Activated gamma-delta T cell treated with Interleukin-2 at 50 U/mL for 16 hours (primary cell): Measurements from ENCODE around the gene AGAP9.
"Not testable (repeated sequence)": the region's sequence is repeated elsewhere in the genome, so short reads cannot be mapped to it uniquely, and the experiment has no call there.

Source experiments
- DNase-seq: peaks from one replicate; pipeline ENCODE4 v3.0.0-alpha.2; 2020

The AGAP9 gene

DNA sequence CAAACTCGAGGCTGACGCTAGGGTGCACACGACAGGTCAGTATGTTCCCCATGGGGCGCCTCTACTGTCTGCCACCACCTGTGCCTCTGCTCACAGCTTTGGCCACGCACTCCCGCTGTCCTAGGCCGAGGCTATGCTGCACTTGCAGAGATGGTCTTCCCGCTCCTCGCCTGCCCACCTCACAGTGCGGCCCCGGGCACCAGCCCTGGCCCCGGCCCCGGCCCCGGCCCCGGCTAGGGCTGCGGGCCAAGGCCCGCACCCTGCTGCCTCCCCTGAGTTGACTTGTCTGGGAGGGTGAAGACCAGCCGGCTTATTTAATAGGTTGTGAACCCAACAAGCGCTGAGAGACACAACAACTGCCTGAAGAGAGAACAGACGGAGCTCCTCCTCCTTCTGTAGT, at the start of gene AGAP9:
Gene AGAP9, minus strand, starts transcription at position 164 of the 400 bp plus-strand sequence. Its CDS starts 112 bp downstream, at position 52.
- not testable (repeated sequence) for DNase-seq

DNA sequence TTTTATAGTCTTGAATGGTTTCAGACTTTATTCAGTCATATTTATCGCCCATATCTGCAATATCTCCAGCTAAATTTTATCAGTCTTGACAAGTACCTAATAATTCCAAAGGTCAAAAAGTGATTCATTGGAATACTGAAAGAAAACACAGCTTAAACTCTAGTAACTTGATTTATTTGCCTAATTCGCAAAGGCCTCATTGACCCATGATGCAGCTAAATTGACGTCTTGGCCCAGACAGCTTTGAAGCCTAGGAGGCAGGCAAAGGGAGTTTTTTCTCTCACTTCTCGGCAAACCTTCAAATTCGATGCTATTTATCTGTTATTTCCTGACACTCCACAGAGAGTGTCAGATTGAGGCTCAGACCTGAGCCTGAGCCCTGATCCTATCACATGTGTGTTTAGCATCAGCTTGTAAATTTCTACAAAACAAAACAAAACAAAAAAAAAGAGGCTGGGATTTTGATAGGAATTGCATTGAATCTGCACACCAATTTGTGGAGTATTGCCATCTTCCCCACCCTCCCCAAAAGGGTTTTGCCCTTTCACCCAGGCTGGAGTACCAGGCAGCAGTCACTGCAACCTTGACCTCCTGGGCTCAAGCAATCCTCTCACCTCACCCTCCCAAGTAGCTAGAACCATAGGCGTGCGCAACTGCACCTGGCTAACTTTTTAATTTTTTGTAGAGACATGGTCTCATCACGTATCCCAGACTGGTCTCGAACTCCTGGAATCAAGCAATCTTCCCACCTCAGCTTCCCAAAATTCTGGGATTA, 47.9 kb upstream of the AGAP9 start:
- DNase-seq = not testable (repeated sequence)

DNA sequence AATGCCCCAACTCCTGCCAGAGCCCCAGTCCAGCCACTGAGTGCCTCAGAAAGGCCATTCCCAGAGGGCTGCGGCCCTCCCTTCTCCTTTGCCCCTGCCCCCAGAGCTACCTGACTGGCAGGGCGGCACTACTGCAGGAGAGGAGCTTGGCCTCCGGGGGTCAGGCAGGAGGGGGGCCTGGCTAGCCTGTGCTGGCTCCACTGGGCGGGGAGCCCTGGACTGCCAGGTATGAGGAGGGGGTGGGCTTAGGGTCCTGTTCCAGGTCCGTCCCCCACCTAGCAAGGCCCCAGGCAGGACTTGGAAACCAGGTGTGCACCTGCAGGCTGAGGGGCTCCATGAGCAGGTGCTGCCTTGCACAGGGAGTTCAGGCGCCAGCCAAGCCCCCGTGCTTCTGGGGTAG, 43.3 kb upstream of the AGAP9 start:
- not testable (repeated sequence) for DNase-seq

DNA sequence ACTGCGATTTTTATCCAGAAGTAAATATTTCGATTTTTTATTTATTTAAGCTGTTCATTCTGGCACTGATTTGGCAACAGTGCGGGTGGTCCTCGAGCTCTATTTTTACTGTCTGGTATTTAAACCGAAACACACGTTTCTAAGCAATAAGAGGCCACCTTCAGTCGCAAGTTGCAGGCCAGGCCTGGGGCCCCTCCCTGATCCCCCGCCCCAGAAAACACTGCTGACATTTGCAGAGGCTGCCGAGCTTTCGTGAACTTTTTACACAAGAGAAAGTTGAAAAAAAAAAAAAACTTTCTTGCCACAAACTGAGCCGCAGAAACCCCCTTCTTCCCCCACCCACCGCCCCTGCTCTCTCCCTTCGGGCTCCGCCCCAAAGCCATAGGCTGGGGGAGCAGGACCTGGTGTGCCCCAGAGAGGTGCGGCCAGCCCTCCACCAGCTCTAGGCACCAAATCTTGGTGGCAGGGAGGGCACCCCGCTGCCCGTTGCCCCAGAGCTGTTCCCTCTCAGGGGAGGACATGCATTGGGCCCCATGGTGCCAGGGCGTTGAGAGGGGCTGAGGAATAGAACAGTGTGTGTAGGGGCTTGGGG, 42.8 kb upstream of the AGAP9 start:
- DNase-seq = not testable (repeated sequence)

DNA sequence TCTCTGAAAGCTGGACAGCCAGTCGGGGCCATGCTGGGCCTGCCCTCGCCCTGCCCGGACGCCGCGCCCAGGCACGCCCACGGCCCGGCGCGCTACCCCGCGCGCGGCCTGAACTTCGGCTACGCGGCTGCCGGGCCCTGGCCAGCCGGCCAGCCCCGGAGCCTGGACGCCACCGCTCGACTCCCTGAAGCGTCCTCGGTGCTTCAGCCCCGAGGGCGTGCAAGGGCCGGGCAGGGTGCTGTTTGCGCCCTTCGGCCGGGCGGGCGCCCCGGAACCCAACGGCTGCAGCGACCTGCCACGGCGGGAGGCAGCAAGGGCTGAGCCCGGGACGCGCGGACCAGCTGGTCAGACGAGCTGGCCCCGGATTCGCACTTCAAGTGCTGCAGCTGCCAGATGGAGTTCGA, 42.1 kb upstream of the AGAP9 start:
- not testable (repeated sequence) for DNase-seq

DNA sequence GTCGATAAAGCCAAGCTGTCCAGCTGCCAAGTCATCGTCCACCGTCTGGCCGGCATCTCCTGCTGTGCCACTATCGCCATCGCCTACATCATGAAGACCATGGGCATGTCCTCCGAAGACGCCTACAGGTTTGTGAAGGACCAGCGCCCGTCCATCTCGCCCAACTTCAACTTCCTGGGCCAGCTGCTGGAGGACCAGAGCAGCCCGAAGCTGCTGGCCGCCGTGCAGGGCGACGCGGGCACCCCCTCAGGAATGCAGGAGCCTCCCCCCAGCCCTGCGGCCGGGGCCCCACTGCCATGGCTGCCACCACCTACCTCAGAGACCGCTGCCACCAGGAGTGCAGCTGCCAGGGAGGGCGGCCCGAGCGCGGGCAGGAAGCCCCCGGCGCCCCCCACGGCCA, 41.5 kb upstream of the AGAP9 start:
- not testable (repeated sequence) for DNase-seq

DNA sequence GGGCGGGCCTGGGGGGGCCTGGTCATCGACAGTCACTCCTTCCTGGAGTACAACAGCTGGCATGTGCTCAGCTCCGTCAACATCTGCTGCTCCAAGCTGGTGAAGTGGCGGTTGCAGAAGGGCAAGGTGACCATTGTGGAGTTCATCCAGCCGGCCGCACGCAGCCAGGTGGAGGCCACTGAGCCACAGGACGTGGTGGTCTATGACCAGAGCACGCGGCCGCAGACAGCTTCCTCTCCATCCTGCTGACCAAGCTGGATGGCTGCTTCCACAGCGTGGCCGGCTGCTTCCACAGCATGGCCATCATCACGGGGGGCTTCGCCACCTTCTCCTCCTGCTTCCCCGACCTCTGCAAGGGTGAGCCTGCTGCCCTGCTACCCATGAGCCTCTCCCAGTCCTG, 40.9 kb upstream of the AGAP9 start:
- DNase-seq = not testable (repeated sequence)

DNA sequence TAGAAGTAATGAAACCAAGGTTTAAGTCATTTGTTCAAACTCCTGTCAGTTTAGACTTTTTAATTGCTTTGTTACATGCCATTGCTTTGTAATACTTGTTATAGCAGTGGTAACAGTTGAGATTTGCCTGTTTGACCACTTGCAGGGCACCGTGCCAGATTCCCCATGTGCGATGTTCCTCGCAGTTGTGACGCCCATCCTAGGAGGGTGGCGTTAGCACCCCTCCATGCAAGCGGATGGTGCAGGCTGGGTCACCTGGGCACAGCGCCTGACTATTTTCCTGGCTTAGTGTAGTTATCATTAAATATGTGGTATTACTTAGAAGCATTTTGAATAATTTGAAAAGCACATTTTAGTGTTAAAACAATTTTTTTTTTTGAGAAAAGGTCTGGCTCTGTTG, 37.0 kb upstream of the AGAP9 start:
- DNase-seq = not testable (repeated sequence)

DNA sequence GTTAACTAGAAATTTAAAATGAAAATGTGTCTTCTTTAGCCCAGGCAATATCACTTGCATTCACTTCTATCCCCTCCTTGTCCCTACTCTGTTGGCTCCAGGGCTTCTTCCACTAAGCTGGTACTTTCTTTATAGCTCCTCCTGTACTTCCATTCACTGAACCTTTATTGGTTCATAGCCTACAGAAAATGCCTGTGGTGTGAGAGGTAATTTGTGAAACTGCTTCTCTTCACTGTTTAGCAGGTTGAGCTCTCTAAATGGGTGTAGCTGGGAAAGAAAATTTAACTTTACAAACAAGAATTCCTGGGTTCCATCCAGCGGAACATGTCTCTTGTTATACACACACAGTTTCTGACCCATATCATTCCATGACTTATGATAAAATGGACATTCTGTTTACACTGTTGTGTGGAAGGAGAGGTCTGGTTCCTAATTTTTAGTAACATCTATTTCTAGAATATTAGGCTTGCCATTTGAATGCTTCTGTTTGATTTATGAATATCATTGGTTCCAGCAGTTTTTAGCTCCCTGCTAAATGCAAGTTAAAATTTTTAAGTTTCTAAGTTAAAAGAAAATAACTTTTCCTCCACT, 36.4 kb upstream of the AGAP9 start:
- not testable (repeated sequence) for DNase-seq

DNA sequence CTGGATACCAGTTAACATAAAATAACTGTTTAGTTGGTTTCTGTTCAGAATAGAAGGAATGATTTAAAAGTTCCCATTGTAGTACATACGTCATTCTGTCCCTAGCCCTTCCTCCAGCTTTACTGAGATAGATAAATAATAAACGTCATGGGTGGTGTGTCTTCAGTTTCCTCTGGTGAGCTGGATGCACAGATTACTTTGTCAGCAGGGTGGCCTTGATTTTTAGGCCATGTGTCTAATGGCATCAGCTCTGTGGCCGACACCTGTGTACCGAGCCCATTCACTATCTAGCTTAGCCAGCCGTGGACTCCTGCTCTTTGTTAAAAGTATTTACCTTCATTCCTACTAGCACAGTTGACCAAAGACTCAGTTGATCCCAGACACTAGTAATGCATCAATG, 34.7 kb upstream of the AGAP9 start:
- DNase-seq = not testable (repeated sequence)

DNA sequence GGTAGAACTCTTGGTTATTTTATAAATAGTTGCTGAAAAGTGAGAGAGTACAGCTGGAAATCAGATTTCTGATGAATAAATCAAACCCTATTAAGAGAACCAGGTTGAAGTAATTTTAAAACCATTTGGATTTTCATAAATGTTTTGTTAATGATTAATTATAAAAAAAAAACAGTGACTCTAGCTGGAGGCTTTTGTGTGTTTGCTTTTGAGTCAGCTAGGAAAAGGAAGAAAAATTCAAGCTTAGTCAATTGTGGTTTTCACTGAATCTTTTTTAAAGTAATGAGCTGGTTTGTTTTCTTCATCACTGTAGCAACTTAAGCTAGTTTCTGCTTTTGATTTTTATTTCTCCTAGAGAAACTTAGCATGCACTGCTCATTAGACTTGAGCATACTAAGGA, 34.2 kb upstream of the AGAP9 start:
- not testable (repeated sequence) for DNase-seq

DNA sequence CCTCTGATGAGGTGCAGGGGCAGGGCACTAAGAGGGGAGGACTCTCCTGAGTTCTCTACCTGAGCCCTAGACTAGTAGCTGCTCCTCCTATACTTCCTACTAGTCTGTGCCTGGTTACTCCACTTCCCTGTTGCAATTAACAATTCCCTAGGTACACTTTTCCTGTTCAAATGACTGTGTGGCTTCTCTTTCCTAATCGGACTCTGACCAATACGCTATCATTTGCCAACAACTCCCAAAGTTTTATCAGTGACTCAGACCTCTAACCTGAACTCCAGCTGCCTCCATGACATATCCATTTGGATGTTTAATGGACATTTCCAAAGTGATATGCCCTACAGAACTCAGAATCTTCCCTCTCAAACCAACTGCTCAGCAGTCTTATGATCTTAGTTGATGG, 31.9 kb upstream of the AGAP9 start:
- DNase-seq = not testable (repeated sequence)

DNA sequence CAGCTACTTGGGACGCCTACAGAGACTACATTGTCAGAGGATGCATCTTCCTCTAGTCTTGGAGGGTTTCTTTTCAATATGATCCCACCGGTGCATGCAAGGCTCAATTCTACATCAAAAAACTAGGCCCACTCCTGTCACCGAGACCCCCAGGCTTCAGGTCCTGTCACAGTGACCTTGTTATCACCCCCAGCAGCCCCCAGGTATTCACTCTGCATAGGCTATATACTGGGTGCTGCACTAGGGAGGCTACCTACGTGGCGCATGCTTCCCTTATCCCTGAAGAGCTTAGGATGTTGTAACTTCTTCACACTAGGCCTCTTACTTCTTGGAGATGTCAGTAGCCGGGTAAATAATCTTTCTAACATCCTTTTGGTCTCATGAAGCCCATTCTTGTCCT, 31.1 kb upstream of the AGAP9 start:
- DNase-seq = not testable (repeated sequence)

DNA sequence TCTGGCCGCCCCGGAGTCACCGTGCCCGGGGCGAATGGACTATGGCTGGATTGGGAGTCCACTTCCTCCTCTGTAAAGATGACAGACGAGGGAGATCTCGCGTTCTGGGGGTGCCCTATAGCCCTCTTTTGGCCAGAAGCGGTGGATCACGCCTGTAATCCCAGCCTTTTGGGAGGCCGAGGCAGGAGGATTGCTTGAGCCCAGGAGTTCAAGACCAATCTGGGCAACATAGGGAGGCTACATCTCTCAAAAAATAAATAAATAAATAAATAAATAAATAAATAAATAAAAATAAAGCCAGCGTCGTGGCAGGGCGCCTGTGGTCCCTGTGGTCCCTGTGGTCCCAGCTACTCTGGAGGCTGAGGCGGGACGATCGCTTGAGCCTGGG, 30.4 kb upstream of the AGAP9 start:
- DNase-seq = not testable (repeated sequence)

DNA sequence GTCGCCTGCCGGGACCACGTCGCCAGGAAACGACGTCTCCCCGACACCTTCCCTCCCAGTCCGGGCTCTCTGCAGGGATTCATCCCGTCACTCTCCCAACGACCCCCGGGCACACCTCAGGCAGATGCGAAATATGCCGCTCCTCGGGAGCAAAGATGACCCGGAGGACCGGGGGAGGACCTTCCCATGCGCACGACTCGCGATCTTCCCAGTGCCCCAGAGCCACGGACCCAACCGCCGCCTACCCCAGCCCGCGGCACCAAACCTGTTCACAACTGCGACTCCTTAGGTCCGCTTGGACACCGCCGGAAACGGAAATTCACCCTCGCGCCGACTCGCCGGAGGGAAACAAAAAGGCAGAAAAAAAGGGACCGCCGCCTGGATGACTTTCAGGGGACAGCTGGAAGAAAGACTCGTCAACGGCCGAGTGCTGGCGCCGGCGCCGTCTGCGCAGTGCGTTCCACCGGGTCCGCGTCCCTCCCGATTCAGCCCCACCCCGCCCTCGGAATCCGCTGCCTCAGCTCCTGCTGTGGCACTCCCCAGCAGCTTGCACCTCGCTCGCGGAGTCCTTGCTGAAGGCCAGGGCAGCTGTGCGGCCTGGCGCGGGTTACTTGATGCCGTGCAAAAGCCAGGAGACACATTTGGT, 29.9 kb upstream of the AGAP9 start:
- DNase-seq = peak; percentile 71

DNA sequence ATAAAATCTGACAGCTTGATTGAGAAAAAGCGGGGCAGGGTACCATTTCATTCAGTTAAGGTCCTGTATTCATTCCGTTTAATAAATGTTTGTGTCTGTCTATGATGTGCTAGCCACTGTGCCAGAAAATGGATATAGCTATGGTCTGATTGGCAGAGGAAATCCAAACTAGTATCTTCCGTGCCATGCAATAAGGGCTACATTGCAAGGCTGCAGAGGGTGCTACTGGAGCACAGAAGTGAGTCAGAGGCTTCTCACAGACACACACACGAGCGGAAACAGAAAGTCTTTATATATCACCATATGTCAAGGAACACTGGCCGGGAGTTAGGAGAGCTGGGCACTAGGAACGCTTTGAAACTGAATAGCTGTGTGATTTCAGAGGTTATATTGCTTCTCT, 29.3 kb upstream of the AGAP9 start:
- peak; percentile 33 for DNase-seq

DNA sequence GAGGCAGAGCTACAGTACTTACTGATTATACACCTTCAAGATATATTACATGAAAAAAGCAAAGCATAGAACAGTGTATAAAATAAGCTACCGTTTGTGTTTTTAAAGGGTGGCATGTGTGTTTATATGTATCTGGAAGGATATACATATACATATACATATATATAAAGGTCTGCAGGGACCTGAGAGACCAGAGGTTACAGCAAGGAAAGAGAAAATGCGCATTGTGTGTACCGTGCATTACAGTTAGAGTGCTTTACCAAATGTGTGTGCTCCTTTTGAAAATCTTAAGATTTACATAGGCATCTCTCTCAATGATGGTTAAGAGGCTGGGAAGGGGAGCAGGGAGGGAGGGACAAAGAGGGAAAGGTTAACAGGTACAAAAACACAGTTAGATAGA, 23.8 kb upstream of the AGAP9 start:
- DNase-seq = not testable (repeated sequence)

DNA sequence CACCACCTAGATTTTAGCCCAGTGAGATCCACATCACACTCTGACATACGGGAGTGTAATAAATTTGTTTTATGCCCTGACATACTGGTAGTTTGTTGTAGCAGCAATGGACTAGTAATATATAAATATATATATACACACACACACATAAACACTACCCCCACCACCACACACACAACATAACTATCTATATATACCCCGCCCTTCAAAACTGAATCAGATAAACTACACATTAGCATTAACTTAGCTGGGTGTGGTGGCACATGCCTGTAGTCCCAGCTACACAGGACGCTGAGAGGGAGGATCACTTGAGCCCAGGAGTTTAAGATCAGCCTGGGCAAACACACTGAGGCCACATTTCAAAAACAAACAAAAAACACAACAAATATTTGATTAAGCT, 13.0 kb upstream of the AGAP9 start:
- not testable (repeated sequence) for DNase-seq

DNA sequence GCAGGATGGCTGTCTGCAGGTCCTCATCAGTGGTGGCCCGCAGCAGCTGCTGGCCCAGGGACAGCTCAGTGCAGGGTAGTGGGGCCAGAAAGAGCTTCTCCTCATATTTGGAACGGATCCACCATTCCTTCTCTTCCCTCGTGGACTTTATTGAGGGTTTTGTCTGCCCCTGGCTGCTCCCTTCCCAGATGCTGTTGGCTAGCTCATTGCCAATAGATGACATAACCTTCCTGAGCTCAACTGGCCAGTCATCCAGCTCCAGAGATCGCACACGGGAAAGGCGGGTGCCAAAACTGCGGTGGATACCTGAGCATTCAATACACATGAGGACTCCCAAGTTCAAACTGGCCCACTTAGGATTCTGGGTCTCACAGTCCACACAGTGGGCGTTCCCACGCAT, 21.1 kb downstream of the AGAP9 start:
- DNase-seq = not testable (repeated sequence)

DNA sequence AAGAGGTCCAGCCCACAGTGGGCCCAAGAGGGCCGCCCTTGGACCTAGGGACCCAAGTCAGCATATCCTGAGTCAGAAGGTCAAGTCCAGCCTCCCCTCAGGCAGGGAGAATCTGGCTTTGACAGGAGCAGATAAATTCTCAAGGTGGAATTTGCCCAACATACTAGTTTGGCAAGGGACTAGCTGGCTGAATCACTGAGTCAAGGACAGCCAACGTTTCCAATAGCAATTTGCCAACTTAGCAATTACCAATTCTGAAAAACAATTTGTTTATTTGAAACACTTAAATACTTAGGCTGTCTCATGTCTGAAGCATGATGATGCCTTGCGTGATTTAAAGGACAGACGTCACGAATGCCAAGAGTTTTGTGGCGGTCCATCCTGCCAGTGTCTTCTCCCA, 29.2 kb downstream of the AGAP9 start:
- not testable (repeated sequence) for DNase-seq

DNA sequence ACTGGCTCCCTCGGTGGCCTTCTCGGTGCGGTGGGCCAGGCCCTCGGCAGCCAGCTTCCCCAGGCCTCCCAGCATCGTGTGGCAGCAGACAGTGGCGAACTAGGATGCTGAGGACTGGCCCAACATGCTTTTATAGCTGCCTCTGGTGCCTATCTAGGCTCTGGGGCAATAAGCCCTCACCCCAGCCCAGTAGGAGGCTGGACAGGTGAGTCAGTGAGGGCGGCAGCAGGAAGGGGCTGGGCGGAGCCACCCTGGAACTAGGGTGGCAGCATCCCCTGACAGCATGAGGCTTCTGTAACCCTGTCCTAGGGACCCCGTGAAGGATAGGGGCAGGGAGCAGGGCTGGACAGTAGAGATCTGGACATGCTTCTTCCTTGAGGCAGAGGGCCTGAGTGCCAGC, 31.8 kb downstream of the AGAP9 start, which contains the start of gene FAM25G:
Gene FAM25G, minus strand, starts transcription at position 101 of the 400 bp plus-strand sequence. Its CDS starts 26 bp downstream, at position 75.
- not testable (repeated sequence) for DNase-seq

DNA sequence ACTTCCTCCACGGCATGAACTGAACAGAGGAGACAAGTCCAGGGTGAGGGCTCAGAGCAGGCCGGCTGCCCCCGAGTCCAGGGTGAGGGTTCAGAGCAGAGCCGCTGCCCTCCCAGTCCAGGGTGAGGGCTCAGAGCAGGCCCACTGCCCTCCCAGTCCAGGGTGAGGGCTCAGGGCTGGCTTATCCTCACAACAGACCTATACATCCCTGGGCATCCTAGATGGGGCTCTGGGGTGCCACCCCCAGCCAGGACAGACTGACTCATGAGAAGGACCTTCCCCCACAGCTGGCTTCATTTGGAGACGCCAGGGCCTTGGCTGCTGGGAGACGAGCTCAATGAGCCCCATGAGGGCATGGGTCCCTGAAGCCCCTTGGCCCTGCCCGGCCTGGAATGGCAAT, 33.8 kb downstream of the AGAP9 start:
- not testable (repeated sequence) for DNase-seq

DNA sequence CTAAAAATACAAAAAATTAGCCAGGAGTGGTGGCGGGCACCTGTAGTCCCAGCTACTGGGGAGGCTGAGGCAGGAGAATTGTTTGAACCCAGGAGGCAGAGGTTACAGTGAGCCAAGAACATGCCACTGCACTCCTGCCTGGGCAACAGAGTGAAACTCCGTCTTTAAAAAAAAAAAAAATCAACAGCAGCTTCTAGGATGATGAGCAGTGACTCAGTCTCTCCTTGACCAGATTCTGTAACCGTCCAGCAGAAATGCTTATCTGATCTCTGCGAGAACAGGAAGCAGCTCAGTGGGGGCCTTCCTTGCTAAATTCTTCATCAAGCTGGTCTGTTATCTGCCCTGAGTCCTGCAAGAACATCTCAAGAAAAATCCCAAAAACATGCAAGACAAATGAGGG, 37.5 kb downstream of the AGAP9 start:
- not testable (repeated sequence) for DNase-seq
